NCI-H1694 (cell line): ENCODE data around the gene CELF1.

Experiments used
- DNase-seq: peaks from one replicate; lab custom pipeline; 2025; lab: John Stamatoyannopoulos, UW

CELF1 gene

GRCh38 chr11:47552566-47553405 lies at the start of gene CELF1:
CELF1 (minus strand) TSS chr11:47553132; CDS start chr11:47499523, 53,609 bp downstream.
- peak; percentile 72 for DNase-seq

- no peak for DNase-seq
Measured at GRCh38 chr11:47599902-47600301, 47.0 kb upstream of the CELF1 start.

GRCh38 chr11:47595967-47596366 lies 43.0 kb upstream of the CELF1 start:
- no peak for DNase-seq

GRCh38 chr11:47595029-47595428 lies 42.1 kb upstream of the CELF1 start:
- DNase-seq = no peak

- DNase-seq = no peak
Measured at GRCh38 chr11:47593934-47594855, 41.3 kb upstream of the CELF1 start, which contains the start of gene C1QTNF4. C1QTNF4 (minus strand) TSS chr11:47594411; CDS start chr11:47590810, 3,601 bp downstream.

GRCh38 chr11:47593492-47593933 lies 40.6 kb upstream of the CELF1 start:
- no peak for DNase-seq

- DNase-seq = no peak
Measured at GRCh38 chr11:47592970-47593369, 40.0 kb upstream of the CELF1 start.

- no peak for DNase-seq
Measured at GRCh38 chr11:47592251-47592650, 39.3 kb upstream of the CELF1 start.

GRCh38 chr11:47591764-47592163 lies 38.8 kb upstream of the CELF1 start:
- DNase-seq = no peak

- no peak for DNase-seq
Measured at GRCh38 chr11:47589977-47590861, 37.3 kb upstream of the CELF1 start.

- DNase-seq = no peak
Measured at GRCh38 chr11:47589584-47589976, 36.6 kb upstream of the CELF1 start.

GRCh38 chr11:47589118-47589517 lies 36.2 kb upstream of the CELF1 start:
- DNase-seq = no peak

- no peak for DNase-seq
Measured at GRCh38 chr11:47587723-47588326, 34.9 kb upstream of the CELF1 start.

- no peak for DNase-seq
Measured at GRCh38 chr11:47587039-47587716, 34.2 kb upstream of the CELF1 start.

- DNase-seq = no peak
Measured at GRCh38 chr11:47586098-47586855, 33.3 kb upstream of the CELF1 start, which contains the start of gene FAM180B. FAM180B (plus strand) TSS chr11:47586678; CDS start chr11:47586769, 91 bp downstream.

GRCh38 chr11:47583844-47584243 lies 30.9 kb upstream of the CELF1 start:
- DNase-seq = no peak

- peak; percentile 61 for DNase-seq
Measured at GRCh38 chr11:47578524-47579494, 25.9 kb upstream of the CELF1 start, which contains the start of the genes KBTBD4 and NDUFS3. KBTBD4 (minus strand) TSS chr11:47578970; CDS start chr11:47578951, 19 bp downstream. NDUFS3 (plus strand) TSS chr11:47579074; CDS start chr11:47579092, 18 bp downstream.

- DNase-seq = no peak
Measured at GRCh38 chr11:47577460-47578041, 24.6 kb upstream of the CELF1 start.
